Inflammatory macrophage treated with lipopolysaccharide for 1 hour (primary cell): ENCODE results near the gene BEND5.
A peak's percentile ranks its signal among the peaks of the same experiment; 100 is the strongest.

Experiments used
- DNase-seq, 2 donors: peaks; one replicate each; pipeline ENCODE4 v3.0.0-alpha.2; 2020 to 2022

The BEND5 gene

GRCh38 chr1:48761986-48762385, 14.7 kb downstream of the BEND5 start:
- no peak for DNase-seq

- DNase-seq: no peak
Observed at GRCh38 chr1:48761411-48761810, 15.3 kb downstream of the BEND5 start.

- DNase-seq: no peak
Observed at GRCh38 chr1:48760857-48761256, 15.8 kb downstream of the BEND5 start.

- DNase-seq: no peak
Observed at GRCh38 chr1:48758976-48759375, 17.7 kb downstream of the BEND5 start.

- DNase-seq: no peak
Observed at GRCh38 chr1:48757363-48757762, 19.3 kb downstream of the BEND5 start.

- no peak for DNase-seq
Observed at GRCh38 chr1:48756683-48757316, 19.9 kb downstream of the BEND5 start.

GRCh38 chr1:48753293-48753692, 23.4 kb downstream of the BEND5 start:
- no peak for DNase-seq

- peak; percentile 15 to 26 for DNase-seq
Observed at GRCh38 chr1:48750109-48750508, 26.6 kb downstream of the BEND5 start.

- no peak for DNase-seq
Observed at GRCh38 chr1:48749068-48749467, 27.6 kb downstream of the BEND5 start.

- DNase-seq: no peak
Observed at GRCh38 chr1:48746906-48747305, 29.8 kb downstream of the BEND5 start.

- no peak for DNase-seq
Observed at GRCh38 chr1:48744032-48744431, 32.7 kb downstream of the BEND5 start.

- no peak for DNase-seq
Observed at GRCh38 chr1:48743480-48743879, 33.2 kb downstream of the BEND5 start.

GRCh38 chr1:48741380-48741779, 35.3 kb downstream of the BEND5 start:
- DNase-seq: no peak

GRCh38 chr1:48740621-48741020, 36.1 kb downstream of the BEND5 start:
- no peak for DNase-seq

GRCh38 chr1:48739091-48739490, 37.6 kb downstream of the BEND5 start:
- peak in 1 of 2 donors; percentile 4 for DNase-seq

- peak; percentile 17 to 45 for DNase-seq
Observed at GRCh38 chr1:48738356-48738755, 38.3 kb downstream of the BEND5 start.

GRCh38 chr1:48735796-48736195, 40.9 kb downstream of the BEND5 start:
- DNase-seq: no peak

- no peak for DNase-seq
Observed at GRCh38 chr1:48730164-48730910, 46.4 kb downstream of the BEND5 start.

- no peak for DNase-seq
Observed at GRCh38 chr1:48728584-48728983, 48.1 kb downstream of the BEND5 start.

GRCh38 chr1:48726557-48727215, 50.0 kb downstream of the BEND5 start:
- no peak for DNase-seq

GRCh38 chr1:48726139-48726538, 50.6 kb downstream of the BEND5 start:
- no peak for DNase-seq

GRCh38 chr1:48725341-48726046, 51.2 kb downstream of the BEND5 start:
- DNase-seq: no peak

- no peak for DNase-seq
Observed at GRCh38 chr1:48720929-48721328, 55.8 kb downstream of the BEND5 start.
